HepG2 (cell line): ENCODE data around the gene CPAMD8. TPM values are rescaled to one million over a fixed set of nuclear protein-coding genes. Genes with fewer than 3 reads are reported as not detected.

ENCODE experiments used
- ATAC-seq: fragments of 200-7000 bp; cut with Tn5 transposase; 3 replicates; pipeline ENCODE4 v1.9.1; 2020; ENCODE audit warnings: mild to moderate bottlenecking, moderate library complexity
- BruUV-seq: library from RNA; stranded (reverse); fragments of 400-500 nt; replicated peaks from 2 replicates; lab custom pipeline; 2021; lab: Mats Ljungman, UMichigan
- CTCF ChIA-PET: fragments of 300-600 bp; formaldehyde crosslinking; extraction: SDS; loops from one replicate; lab custom pipeline; 2021; ENCODE audit warnings: low total read pairs, inconsistent platforms, low intra/inter-chr PET ratio; lab: Yijun Ruan, JAX
- POLR2A ChIA-PET: fragments of 350-600 bp; sonication (Branson Sonifier 250); formaldehyde crosslinking; loops from one replicate; lab custom pipeline; 2020; ENCODE audit warnings: antibody characterized with exemption, inconsistent platforms; lab: Yijun Ruan, JAX
- DNase-seq: peaks from one replicate; pipeline ENCODE4 v3.0.0-alpha.2; 2015; ENCODE audit warnings: low spot score
- FAIRE-seq: peaks from 3 replicates; lab custom pipeline; 2011; peaks lifted over from hg19 to GRCh38; lab: Jason Lieb, UNC
- H2AFZ ChIP-seq: one replicate; pipeline ENCODE4 v1.6.1; 2011; ENCODE audit warnings: low read length, inconsistent platforms
- H3K27ac ChIP-seq: fragments of 300-600 bp; 3 replicates; pipeline ENCODE4 v1.8.0; 2011; ENCODE audit warnings: mixed run types, mild to moderate bottlenecking, mixed read lengths, low read length, inconsistent platforms; ENCODE audit not compliant: insufficient read depth; ENCODE audit errors: extremely low read length
- H3K27me3 ChIP-seq, 2 experiments: fragments of 200-600 bp in 1 of 2; 2 replicates in 1 of 2; 3 replicates in 1 of 2; pipeline versions ENCODE4 v1.6.0 to v1.8.0; 2011; ENCODE audit warnings: low read length in 2 of 2, mild to moderate bottlenecking in 2 of 2, moderate library complexity in 2 of 2, inconsistent platforms in 1 of 2; ENCODE audit not compliant: insufficient read depth in 2 of 2, control insufficient read depth in 1 of 2
- H3K36me3 ChIP-seq, 2 experiments: fragments of 200-600 bp in 1 of 2; replicated peaks in 1 of 2; 2 replicates in 1 of 2; 3 replicates in 1 of 2; pipeline versions ENCODE4 v1.5.1 to v1.8.0; 2011; ENCODE audit warnings: low read length in 2 of 2, inconsistent platforms in 1 of 2; ENCODE audit not compliant: insufficient read depth in 2 of 2, control insufficient read depth in 1 of 2
- H3K4me1 ChIP-seq: 2 replicates; pipeline ENCODE4 v1.5.1; 2012; ENCODE audit warnings: low read length, inconsistent platforms; ENCODE audit not compliant: insufficient read depth
- H3K4me2 ChIP-seq: 2 replicates; pipeline ENCODE4 v1.6.0; 2011; ENCODE audit warnings: low read depth, low read length, inconsistent platforms
- H3K4me3 ChIP-seq, 3 experiments: fragments of 200-600 bp in 1 of 3; sonication (generic), shearing (Covaris generic) in 1 of 3; replicated peaks in 1 of 3; 2 replicates each; pipeline ENCODE4 v1.5.1; 2011 to 2016; ENCODE audit warnings: low read length in 3 of 3, inconsistent platforms in 2 of 3, low read depth in 2 of 3, mild to moderate bottlenecking in 2 of 3, control low read depth in 1 of 3, mixed read lengths in 1 of 3; ENCODE audit not compliant: insufficient read depth in 1 of 3
- H3K79me2 ChIP-seq: one replicate; pipeline ENCODE4 v1.6.1; 2011; ENCODE audit warnings: low read length, inconsistent platforms; ENCODE audit not compliant: insufficient read depth
- H3K9ac ChIP-seq: 2 replicates; pipeline ENCODE4 v1.6.0; 2011; ENCODE audit warnings: mild to moderate bottlenecking, low read depth, low read length, inconsistent platforms; ENCODE audit not compliant: insufficient read depth
- H3K9me3 ChIP-seq: 2 replicates; pipeline ENCODE4 v1.5.1; 2012; ENCODE audit warnings: mild to moderate bottlenecking, low read length
- H4K20me1 ChIP-seq: 2 replicates; pipeline ENCODE4 v1.6.0; 2011; ENCODE audit warnings: inconsistent platforms, mild to moderate bottlenecking, low read length, moderate library complexity; ENCODE audit not compliant: insufficient read depth
- EZH2 ChIP-seq: conservative IDR thresholded peaks from 2 replicates; pipeline ENCODE4 v1.6.1; 2012; ENCODE audit warnings: mild to moderate bottlenecking, low read depth, low read length, moderate library complexity
- KDM5A ChIP-seq: fragments of 200-600 bp; sonication (generic); IDR thresholded peaks from 2 replicates; pipeline ENCODE4 v1.7.0; 2018; ENCODE audit warnings: antibody characterized with exemption, mild to moderate bottlenecking, low read length, borderline replicate concordance
- NFYB ChIP-seq: sonication (generic); formaldehyde crosslinking; IDR thresholded peaks from 2 replicates; pipeline ENCODE4 v1.4.0; 2020; ENCODE audit warnings: missing genetic modification reagents
- SAP130 ChIP-seq: IDR thresholded peaks from 2 replicates; pipeline ENCODE4 v1.6.1; 2016; ENCODE audit warnings: low read depth
- SMAD3 ChIP-seq: sonication (generic); formaldehyde crosslinking; IDR thresholded peaks from 2 replicates; pipeline ENCODE4 v1.4.0; 2020; ENCODE audit warnings: missing genetic modification reagents
- ZBTB1 ChIP-seq: sonication (generic); formaldehyde crosslinking; IDR thresholded peaks from 2 replicates; pipeline ENCODE4 v1.4.0; 2020; ENCODE audit warnings: missing genetic modification reagents, borderline replicate concordance
- WGBS: methylation state at CpG from one replicate; pipeline ENCODE4 v1.1.6; 2017; ENCODE audit warnings: low lambda C conversion rate; 5-methylcytosine and 5-hydroxymethylcytosine counted together
- in situ Hi-C: cut with HindIII; loops from 2 replicates; pipeline ENCODE4 v1.10.0; 2017; ENCODE audit warnings: low pct_unique_long_range_greater_than_20kb; ENCODE audit not compliant: extremely low pct_ligation_motif_present
- intact Hi-C: fragments of 100-400 bp; cut with micrococcal nuclease; formaldehyde crosslinking; loops from one replicate; pipeline ENCODE4 v1.10.0; 2022; ENCODE audit not compliant: unreplicated experiment
- polyA plus RNA-seq, 8 experiments: library from polyadenylated mRNA; depleted of rRNA in 3 of 8; stranded (reverse) in 7 of 8; unstranded in 1 of 8; fragments of >200 nt; fragmentation: Illumina TruSeq in 4 of 8; extraction: Trizol in 4 of 8; gene quantifications; 2 replicates each; pipeline versions ENCODE4 v1.2.1 to v1.2.3, GENCODE V29; 2011 to 2016; ENCODE audit warnings: low read depth in 4 of 8, missing spikeins in 1 of 8, mixed read lengths in 1 of 8; ENCODE audit not compliant: insufficient read depth in 1 of 8
- total RNA-seq, 5 experiments: library from RNA; depleted of rRNA; stranded (reverse); fragments of >200 nt; fragmentation: Illumina TruSeq; extraction: Trizol; gene quantifications; 2 replicates each; pipeline ENCODE4 v1.2.3, GENCODE V29; 2016; ENCODE audit warnings: low read depth in 1 of 5
- TF ChIP-seq, protein P1 (sequence below), 2 experiments: fragments of 450-650 bp in 1 of 2; sonication (generic) in 1 of 2; formaldehyde crosslinking in 1 of 2; IDR thresholded peaks; 2 replicates each; pipeline versions ENCODE4 v1.6.1 to v1.8.0; 2016 to 2022; ENCODE audit warnings: antibody characterized with exemption in 1 of 2, mild to moderate bottlenecking in 1 of 2, missing genetic modification reagents in 1 of 2
- TF ChIP-seq, protein P2 (sequence below): IDR thresholded peaks from 2 replicates; pipeline ENCODE4 v1.6.1; 2016; ENCODE audit warnings: missing compliant biosample characterization, missing genetic modification reagents, borderline replicate concordance
- TF ChIP-seq, protein P3 (sequence below): sonication (generic); formaldehyde crosslinking; IDR thresholded peaks from 2 replicates; pipeline ENCODE4 v1.5.0; 2020; ENCODE audit warnings: missing genetic modification reagents
- TF ChIP-seq, protein P4 (sequence below): IDR thresholded peaks from 2 replicates; pipeline ENCODE4 v1.6.1; 2016
- TF ChIP-seq, protein P5 (sequence below): sonication (generic); formaldehyde crosslinking; IDR thresholded peaks from 2 replicates; pipeline ENCODE4 v1.4.0; 2020; ENCODE audit warnings: low read depth, mild to moderate bottlenecking, missing genetic modification reagents

CPAMD8 gene
- total and polyA plus RNA-seq, 2 of the 13 experiments (the other 11 are each of a cell fraction or from before 2014, with no cell fraction given), result 0.29 to 0.34 TPM

DNA sequence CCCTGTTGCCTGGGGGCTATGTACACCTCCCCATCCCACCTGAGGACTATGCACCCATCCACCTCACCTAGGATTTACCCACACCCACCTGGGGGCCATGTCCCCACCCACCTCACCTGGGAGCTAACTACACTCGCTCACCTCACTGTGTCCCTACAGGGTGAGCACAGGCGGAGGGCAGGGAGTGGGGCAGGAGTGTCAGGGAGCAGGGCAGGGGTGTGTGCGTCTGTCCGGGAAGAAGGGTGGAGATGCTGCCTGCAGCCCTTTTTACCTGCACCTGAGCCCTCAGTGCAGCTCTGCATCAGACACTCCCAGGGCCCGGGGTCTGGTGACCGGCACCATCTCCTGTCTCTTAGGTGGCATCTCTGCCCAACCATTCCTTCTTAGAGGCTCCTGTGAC is 10.6 kb upstream of the CPAMD8 start:
- no peak overlapping the region for H3K9ac ChIP-seq
- no TSS peak for BruUV-seq
- DNase-seq (no peak), ATAC-seq (no peak), FAIRE-seq (no peak)
- H3K79me2 ChIP-seq, result no peaks in the 10 kb centered on the region
- no peak overlapping the region for H3K4me2 ChIP-seq
- intact Hi-C loops (no loop called here), in situ Hi-C loops (no loop called here)
- H3K4me3 ChIP-seq, result no peak overlapping the region
- POLR2A ChIA-PET, result no interaction called here
- CTCF ChIA-PET, result no interaction called here
- H3K27me3 ChIP-seq, result peaks cover 2 to 18% of the 10 kb centered on the region in 2 experiments; a peak in 2 of 5 replicates
- H3K4me1 ChIP-seq, result peaks cover 13% of the 10 kb centered on the region; the same call in 1 of the 2 replicates
- WGBS, result 23% methylated on average over 6 of the region's 6 CpGs
- no peaks in the 10 kb centered on the region for H3K36me3 ChIP-seq
- H3K9me3 ChIP-seq, result no peaks in the 10 kb centered on the region
- H2AFZ ChIP-seq, result no peak overlapping the region
- H4K20me1 ChIP-seq, result no peaks in the 10 kb centered on the region
- H3K27ac ChIP-seq, result no peak overlapping the region
- TF ChIP-seq, protein P1, sequence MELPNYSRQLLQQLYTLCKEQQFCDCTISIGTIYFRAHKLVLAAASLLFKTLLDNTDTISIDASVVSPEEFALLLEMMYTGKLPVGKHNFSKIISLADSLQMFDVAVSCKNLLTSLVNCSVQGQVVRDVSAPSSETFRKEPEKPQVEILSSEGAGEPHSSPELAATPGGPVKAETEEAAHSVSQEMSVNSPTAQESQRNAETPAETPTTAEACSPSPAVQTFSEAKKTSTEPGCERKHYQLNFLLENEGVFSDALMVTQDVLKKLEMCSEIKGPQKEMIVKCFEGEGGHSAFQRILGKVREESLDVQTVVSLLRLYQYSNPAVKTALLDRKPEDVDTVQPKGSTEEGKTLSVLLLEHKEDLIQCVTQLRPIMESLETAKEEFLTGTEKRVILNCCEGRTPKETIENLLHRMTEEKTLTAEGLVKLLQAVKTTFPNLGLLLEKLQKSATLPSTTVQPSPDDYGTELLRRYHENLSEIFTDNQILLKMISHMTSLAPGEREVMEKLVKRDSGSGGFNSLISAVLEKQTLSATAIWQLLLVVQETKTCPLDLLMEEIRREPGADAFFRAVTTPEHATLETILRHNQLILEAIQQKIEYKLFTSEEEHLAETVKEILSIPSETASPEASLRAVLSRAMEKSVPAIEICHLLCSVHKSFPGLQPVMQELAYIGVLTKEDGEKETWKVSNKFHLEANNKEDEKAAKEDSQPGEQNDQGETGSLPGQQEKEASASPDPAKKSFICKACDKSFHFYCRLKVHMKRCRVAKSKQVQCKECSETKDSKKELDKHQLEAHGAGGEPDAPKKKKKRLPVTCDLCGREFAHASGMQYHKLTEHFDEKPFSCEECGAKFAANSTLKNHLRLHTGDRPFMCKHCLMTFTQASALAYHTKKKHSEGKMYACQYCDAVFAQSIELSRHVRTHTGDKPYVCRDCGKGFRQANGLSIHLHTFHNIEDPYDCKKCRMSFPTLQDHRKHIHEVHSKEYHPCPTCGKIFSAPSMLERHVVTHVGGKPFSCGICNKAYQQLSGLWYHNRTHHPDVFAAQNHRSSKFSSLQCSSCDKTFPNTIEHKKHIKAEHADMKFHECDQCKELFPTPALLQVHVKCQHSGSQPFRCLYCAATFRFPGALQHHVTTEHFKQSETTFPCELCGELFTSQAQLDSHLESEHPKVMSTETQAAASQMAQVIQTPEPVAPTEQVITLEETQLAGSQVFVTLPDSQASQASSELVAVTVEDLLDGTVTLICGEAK (IDR thresholded peaks at IDR 0.05), result no peak
- TF ChIP-seq, protein P1 (CRISPR knock-in tag; IDR thresholded peaks at IDR 0.05), result no peak
- TF ChIP-seq SMAD3, result no peak
- no peak for TF ChIP-seq ZBTB1
- TF ChIP-seq EZH2, result no peak
- TF ChIP-seq, protein P2, sequence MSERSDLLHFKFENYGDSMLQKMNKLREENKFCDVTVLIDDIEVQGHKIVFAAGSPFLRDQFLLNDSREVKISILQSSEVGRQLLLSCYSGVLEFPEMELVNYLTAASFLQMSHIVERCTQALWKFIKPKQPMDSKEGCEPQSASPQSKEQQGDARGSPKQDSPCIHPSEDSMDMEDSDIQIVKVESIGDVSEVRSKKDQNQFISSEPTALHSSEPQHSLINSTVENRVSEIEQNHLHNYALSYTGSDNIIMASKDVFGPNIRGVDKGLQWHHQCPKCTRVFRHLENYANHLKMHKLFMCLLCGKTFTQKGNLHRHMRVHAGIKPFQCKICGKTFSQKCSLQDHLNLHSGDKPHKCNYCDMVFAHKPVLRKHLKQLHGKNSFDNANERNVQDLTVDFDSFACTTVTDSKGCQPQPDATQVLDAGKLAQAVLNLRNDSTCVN, result no peak
- no peak for TF ChIP-seq KDM5A
- TF ChIP-seq, protein P3, sequence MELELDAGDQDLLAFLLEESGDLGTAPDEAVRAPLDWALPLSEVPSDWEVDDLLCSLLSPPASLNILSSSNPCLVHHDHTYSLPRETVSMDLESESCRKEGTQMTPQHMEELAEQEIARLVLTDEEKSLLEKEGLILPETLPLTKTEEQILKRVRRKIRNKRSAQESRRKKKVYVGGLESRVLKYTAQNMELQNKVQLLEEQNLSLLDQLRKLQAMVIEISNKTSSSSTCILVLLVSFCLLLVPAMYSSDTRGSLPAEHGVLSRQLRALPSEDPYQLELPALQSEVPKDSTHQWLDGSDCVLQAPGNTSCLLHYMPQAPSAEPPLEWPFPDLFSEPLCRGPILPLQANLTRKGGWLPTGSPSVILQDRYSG (CRISPR knock-in tag), result no peak
- TF ChIP-seq, protein P4, sequence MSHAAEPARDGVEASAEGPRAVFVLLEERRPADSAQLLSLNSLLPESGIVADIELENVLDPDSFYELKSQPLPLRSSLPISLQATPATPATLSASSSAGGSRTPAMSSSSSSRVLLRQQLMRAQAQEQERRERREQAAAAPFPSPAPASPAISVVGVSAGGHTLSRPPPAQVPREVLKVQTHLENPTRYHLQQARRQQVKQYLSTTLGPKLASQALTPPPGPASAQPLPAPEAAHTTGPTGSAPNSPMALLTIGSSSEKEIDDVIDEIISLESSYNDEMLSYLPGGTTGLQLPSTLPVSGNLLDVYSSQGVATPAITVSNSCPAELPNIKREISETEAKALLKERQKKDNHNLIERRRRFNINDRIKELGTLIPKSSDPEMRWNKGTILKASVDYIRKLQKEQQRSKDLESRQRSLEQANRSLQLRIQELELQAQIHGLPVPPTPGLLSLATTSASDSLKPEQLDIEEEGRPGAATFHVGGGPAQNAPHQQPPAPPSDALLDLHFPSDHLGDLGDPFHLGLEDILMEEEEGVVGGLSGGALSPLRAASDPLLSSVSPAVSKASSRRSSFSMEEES, result no peak
- TF ChIP-seq NFYB (CRISPR knock-in tag), result no peak
- TF ChIP-seq, protein P5, sequence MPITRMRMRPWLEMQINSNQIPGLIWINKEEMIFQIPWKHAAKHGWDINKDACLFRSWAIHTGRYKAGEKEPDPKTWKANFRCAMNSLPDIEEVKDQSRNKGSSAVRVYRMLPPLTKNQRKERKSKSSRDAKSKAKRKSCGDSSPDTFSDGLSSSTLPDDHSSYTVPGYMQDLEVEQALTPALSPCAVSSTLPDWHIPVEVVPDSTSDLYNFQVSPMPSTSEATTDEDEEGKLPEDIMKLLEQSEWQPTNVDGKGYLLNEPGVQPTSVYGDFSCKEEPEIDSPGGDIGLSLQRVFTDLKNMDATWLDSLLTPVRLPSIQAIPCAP (CRISPR knock-in tag), result no peak
- no peak for TF ChIP-seq SAP130 (CRISPR knock-in tag)
